ENCODE data around the gene PGRMC2. TPM values are rescaled to one million over a fixed set of nuclear protein-coding genes. Genes with fewer than 3 reads are reported as not detected.

The PGRMC2 gene
- total and polyA plus RNA-seq, 2 of the 4 experiments (the other 2 are of a cell fraction): 13.4 to 40.7 TPM

DNA sequence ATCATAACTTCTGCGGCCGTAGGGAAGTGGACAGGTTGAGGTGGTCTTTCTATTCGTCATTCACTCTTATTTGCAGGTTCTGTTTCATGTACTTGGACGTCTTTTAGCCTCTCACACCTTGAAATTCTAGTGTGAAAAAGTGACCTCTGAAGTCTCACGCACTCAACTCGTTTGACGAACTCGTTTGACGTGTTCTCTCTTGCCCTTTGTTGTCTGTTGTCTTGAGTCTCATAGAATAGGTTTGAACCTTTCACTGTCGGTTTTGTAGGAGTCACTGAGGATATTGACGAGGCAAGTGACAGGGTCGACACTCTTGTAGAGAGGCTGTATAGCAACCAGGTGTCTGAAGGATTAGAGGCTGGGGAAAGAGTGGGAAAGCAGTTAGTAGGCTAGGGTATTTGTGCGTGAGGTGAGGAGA lies 1.1 kb upstream of the PGRMC2 start:
- H3K23ac ChIP-seq (ENCODE audit: low read depth, low read length): peak overlapping the region; percentile 98
- peak overlapping the region; percentile 99 for H3K4me2 ChIP-seq (ENCODE audit: low read depth, low read length)
- H2BK20ac ChIP-seq (ENCODE audit: low read depth, low read length): peak overlapping the region; percentile 35
- H4K8ac ChIP-seq (ENCODE audit: low read depth in 2 of 2, low read length in 2 of 2): peak overlapping the region; percentile 81 to 93
- H3K9me3 ChIP-seq (ENCODE audit: control insufficient read depth, insufficient read depth, low read length): no peaks in the 10 kb centered on the region
- TSS peak; percentile 38 for BruUV-seq (replicated peaks)
- H3K9ac ChIP-seq (ENCODE audit: low read depth, low read length): peak overlapping the region; percentile 96
- peak overlapping the region; percentile 97 for H3K14ac ChIP-seq (replicated peaks; ENCODE audit: low read depth, low read length)
- peak overlapping the region; percentile 85 for H4K91ac ChIP-seq (ENCODE audit: insufficient read depth, low read depth, low read length)
- DNase-seq: peak; percentile 56
- ATAC-seq (ENCODE audit: low read depth): no peak
- intact Hi-C loops (cut with micrococcal nuclease): loop anchor here (1.0 to 10.0 kb wide), 7 partner anchors 66 to 1054 kb away; partner anchors contain the start of gene LARP1B
- H2BK120ac ChIP-seq (ENCODE audit: low read depth, low read length): peak overlapping the region; percentile 75
- peaks cover 2% of the 10 kb centered on the region; the same call in 1 of the 2 replicates for H3K36me3 ChIP-seq (ENCODE audit: control insufficient read depth, insufficient read depth, low read length)
- H3K27me3 ChIP-seq (ENCODE audit: control insufficient read depth, insufficient read depth, low read length): no peaks in the 10 kb centered on the region
- peaks cover 3% of the 10 kb centered on the region; the same call in 1 of the 2 replicates for H3K9me1 ChIP-seq (ENCODE audit: insufficient read depth, low read length)
- peak overlapping the region; percentile 90 for H3K27ac ChIP-seq (ENCODE audit: insufficient read depth, low read length)
- peak overlapping the region; percentile 65 for H3K4me3 ChIP-seq (ENCODE audit: insufficient read depth, low read depth, low read length)
- H2AFZ ChIP-seq (replicated peaks; ENCODE audit: low read length, poor library complexity): peak overlapping the region; percentile 84
- peak overlapping the region; percentile 83 for H2AK5ac ChIP-seq (ENCODE audit: low read depth, low read length)
- no peaks in the 10 kb centered on the region; the same call in 1 of the 2 replicates for H4K20me1 ChIP-seq (ENCODE audit: insufficient read depth, low read length)
- H3K4ac ChIP-seq (ENCODE audit: low read depth, low read length): peak overlapping the region; percentile 94
- H3K18ac ChIP-seq (ENCODE audit: low read depth, low read length): peak overlapping the region; percentile 92
- H2BK15ac ChIP-seq (ENCODE audit: low read depth, low read length): peak overlapping the region; percentile 94; the same call in 2 of the 3 replicates
- in situ Hi-C loops (cut with MboI; ENCODE audit: low sequenced_read_pairs): loop anchor here (10.0 kb wide), 1 partner anchor 576 kb away; no protein-coding TSS in a partner anchor
- ChIA-PET POLR2A (ENCODE audit: unreplicated experiment) (no interaction called here), CTCF (interaction anchor here (0.7 kb wide), 1 partner anchor 23 kb away, joined by 3 read pairs; no protein-coding TSS in a partner anchor)
- H2AK9ac ChIP-seq (replicated peaks; ENCODE audit: low read depth, low read length, poor library complexity): peak overlapping the region; percentile 83
- H4K5ac ChIP-seq (ENCODE audit: low read depth, low read length): peak overlapping the region; percentile 99
- H2BK5ac ChIP-seq (ENCODE audit: low read depth, low read length, poor library complexity, severe bottlenecking): peak overlapping the region; percentile 70
- WGBS, 2 experiments (ENCODE audit: extremely low coverage in 2 of 2, insufficient read length in 1 of 2): 17% methylated on average over 3 of the region's 13 CpGs; no CpG with 5 or more reads in 1 of the 2 experiments
- TF ChIP-seq NFE2L2 (IDR thresholded peaks at IDR 0.05; ENCODE audit: low read depth, low read length) (no peak), RFX5 (IDR thresholded peaks at IDR 0.05; ENCODE audit: low read depth, low read length) (no peak), CEBPB (IDR thresholded peaks at IDR 0.05; ENCODE audit: low read depth, low read length) (no peak), RAD21 (IDR thresholded peaks at IDR 0.05; ENCODE audit: low read length) (no peak), USF2 (IDR thresholded peaks at IDR 0.05; ENCODE audit: low read depth, low read length) (no peak), MXI1 (IDR thresholded peaks at IDR 0.05; ENCODE audit: borderline replicate concordance, low read depth, low read length) (no peak), RCOR1 (IDR thresholded peaks at IDR 0.05; ENCODE audit: insufficient replicate concordance, low read length) (no peak), BHLHE40 (IDR thresholded peaks at IDR 0.05; ENCODE audit: low read depth, low read length) (no peak), MAZ (IDR thresholded peaks at IDR 0.05; ENCODE audit: borderline replicate concordance, low read depth, low read length) (no peak), FOS (IDR thresholded peaks at IDR 0.05; ENCODE audit: low read depth, low read length) (no peak), CTCF (conservative IDR thresholded peaks at IDR 0.05; ENCODE audit: low read depth, low read length) (no peak), POLR2A (IDR thresholded peaks at IDR 0.05; ENCODE audit: low read depth, low read length) (no peak; the same call in 1 of the 2 replicates), CHD1 (IDR thresholded peaks at IDR 0.05; ENCODE audit: low read depth, low read length) (no peak), MAFK (IDR thresholded peaks at IDR 0.05; ENCODE audit: low read depth, low read length) (no peak), SMC3 (IDR thresholded peaks at IDR 0.05; ENCODE audit: low read depth, low read length) (no peak), ELK1 (IDR thresholded peaks at IDR 0.05; ENCODE audit: borderline replicate concordance, low read depth, low read length) (no peak)
- H3K56ac ChIP-seq (ENCODE audit: extremely low read depth, insufficient read depth, low read length): peak overlapping the region; percentile 94
- dilution Hi-C loops (cut with HindIII; ENCODE audit: low sequenced_read_pairs, unreplicated experiment): no loop called here
- H3K4me1 ChIP-seq (ENCODE audit: control insufficient read depth, insufficient read depth, low read length): peaks cover 4% of the 10 kb centered on the region; the same call in 1 of the 2 replicates
- peaks cover 18 to 19% of the 10 kb centered on the region in 2 experiments; a peak in 3 of 4 replicates for H3K79me1 ChIP-seq (ENCODE audit: low read depth in 1 of 2, low read length in 2 of 2)

Data from IMR-90 (cell line).